MCF 10A (cell line): ENCODE results near the gene EXOC6. TPM values are rescaled to one million over a fixed set of nuclear protein-coding genes. Genes with fewer than 3 reads are reported as not detected.

ENCODE experiments used
- BruUV-seq: library from RNA; stranded (reverse); fragments of 400-500 nt; replicated peaks from 2 replicates; lab custom pipeline; 2021; lab: Mats Ljungman, UMichigan
- CTCF ChIA-PET: fragments of 300-600 bp; sonication (Branson Sonifier 250); formaldehyde crosslinking; extraction: SDS; loops from one replicate; lab custom pipeline; 2021; ENCODE audit warnings: antibody characterized with exemption, inconsistent platforms; lab: Yijun Ruan, JAX
- POLR2A ChIA-PET: fragments of 300-600, 350-650 bp; sonication (Branson Sonifier 250); formaldehyde crosslinking; extraction: SDS; loops from one replicate; lab custom pipeline; 2020; ENCODE audit warnings: antibody characterized with exemption, inconsistent platforms; lab: Yijun Ruan, JAX
- DNase-seq: peaks from one replicate; pipeline ENCODE4 v3.0.0-alpha.2; 2018; ENCODE audit not compliant: unreplicated experiment
- H3K27ac Mint-ChIP-seq: one replicate; pipeline ENCODE4 v1.8.0; 2022; ENCODE audit warnings: mild to moderate bottlenecking, low read depth, mixed read lengths; ENCODE audit not compliant: unreplicated experiment
- H3K27me3 Mint-ChIP-seq: one replicate; pipeline ENCODE4 v1.8.0; 2022; ENCODE audit warnings: mixed read lengths; ENCODE audit not compliant: insufficient read depth, unreplicated experiment
- H3K36me3 Mint-ChIP-seq: one replicate; pipeline ENCODE4 v1.8.0; 2022; ENCODE audit warnings: mild to moderate bottlenecking, moderate library complexity, mixed read lengths; ENCODE audit not compliant: insufficient read depth, unreplicated experiment
- H3K4me1 Mint-ChIP-seq: one replicate; pipeline ENCODE4 v1.8.0; 2022; ENCODE audit warnings: mixed read lengths; ENCODE audit not compliant: insufficient read depth, unreplicated experiment
- H3K4me3 Mint-ChIP-seq: one replicate; pipeline ENCODE4 v1.8.0; 2022; ENCODE audit warnings: mild to moderate bottlenecking, moderate library complexity, mixed read lengths; ENCODE audit not compliant: unreplicated experiment
- H3K9me3 Mint-ChIP-seq: one replicate; pipeline ENCODE4 v1.8.0; 2022; ENCODE audit warnings: mixed read lengths; ENCODE audit not compliant: unreplicated experiment
- intact Hi-C: fragments of 100-400 bp; cut with micrococcal nuclease; formaldehyde crosslinking; loops from 2 replicates; pipeline ENCODE4 v1.14.1; 2022
- total RNA-seq: library from RNA; stranded (reverse); gene quantifications from 2 replicates; pipeline ENCODE4 v1.2.3, GENCODE V29; 2022
- TF ChIP-seq, protein P1 (sequence below): fragments of 200-600 bp; IDR thresholded peaks from one replicate; pipeline ENCODE4 v1.8.0; 2022; ENCODE audit warnings: antibody characterized with exemption, mild to moderate bottlenecking; ENCODE audit not compliant: unreplicated experiment

Gene EXOC6
- total RNA-seq, 1 experiment from 2014 or later, result 6.6 TPM

DNA sequence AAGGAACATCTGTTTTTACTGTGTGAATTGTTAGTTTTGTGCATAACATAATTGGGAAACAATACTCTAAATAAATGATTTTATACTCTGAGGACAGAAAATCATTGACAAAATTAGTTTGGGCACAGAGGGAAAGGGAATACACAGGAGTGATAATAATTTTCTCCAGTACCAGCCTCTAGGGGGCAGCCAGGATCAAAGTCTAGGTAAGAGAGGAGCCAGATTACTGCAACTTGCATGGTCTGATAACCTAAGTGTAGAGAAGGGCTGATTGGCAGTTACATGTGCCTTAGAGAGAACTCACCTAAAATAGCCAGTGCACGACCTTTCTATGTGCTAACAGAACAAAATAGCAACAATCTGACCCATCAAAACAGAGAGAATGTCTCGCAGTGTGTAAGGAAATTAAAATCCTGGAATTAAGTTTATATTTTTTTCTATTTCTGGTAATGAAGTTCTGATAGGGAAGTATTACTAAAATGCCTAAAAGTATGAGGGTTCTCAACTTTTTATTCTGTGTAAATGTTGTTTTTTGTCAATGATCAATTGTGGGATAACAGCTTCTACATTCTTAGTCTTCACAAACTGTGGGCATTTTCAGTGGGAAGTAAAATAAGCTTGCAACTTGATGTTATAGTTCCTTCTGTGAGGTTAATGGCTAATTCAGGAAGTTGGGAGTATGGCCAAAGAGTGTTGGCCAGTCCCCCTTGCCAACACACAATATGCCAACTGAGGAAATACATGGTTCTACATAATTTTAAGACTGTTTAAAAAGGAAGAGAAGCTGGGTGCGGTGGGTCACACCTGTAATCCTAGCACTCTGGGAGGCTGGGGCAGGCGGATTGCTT is 66.4 kb downstream of the EXOC6 start:
- intact Hi-C loops, result no loop called here
- Mint-ChIP-seq H3K4me3 (no peak overlapping the region), H3K27ac (no peak overlapping the region), H3K4me1 (no peaks in the 10 kb centered on the region), H3K27me3 (no peaks in the 10 kb centered on the region), H3K36me3 (no peaks in the 10 kb centered on the region), H3K9me3 (no peaks in the 10 kb centered on the region)
- CTCF ChIA-PET, result interaction anchor here (0.6 to 3.2 kb wide), 19 partner anchors 9 to 596 kb away, joined by 3 to 16 read pairs (median 4); no protein-coding TSS in a partner anchor
- TF ChIP-seq, protein P1, sequence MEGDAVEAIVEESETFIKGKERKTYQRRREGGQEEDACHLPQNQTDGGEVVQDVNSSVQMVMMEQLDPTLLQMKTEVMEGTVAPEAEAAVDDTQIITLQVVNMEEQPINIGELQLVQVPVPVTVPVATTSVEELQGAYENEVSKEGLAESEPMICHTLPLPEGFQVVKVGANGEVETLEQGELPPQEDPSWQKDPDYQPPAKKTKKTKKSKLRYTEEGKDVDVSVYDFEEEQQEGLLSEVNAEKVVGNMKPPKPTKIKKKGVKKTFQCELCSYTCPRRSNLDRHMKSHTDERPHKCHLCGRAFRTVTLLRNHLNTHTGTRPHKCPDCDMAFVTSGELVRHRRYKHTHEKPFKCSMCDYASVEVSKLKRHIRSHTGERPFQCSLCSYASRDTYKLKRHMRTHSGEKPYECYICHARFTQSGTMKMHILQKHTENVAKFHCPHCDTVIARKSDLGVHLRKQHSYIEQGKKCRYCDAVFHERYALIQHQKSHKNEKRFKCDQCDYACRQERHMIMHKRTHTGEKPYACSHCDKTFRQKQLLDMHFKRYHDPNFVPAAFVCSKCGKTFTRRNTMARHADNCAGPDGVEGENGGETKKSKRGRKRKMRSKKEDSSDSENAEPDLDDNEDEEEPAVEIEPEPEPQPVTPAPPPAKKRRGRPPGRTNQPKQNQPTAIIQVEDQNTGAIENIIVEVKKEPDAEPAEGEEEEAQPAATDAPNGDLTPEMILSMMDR, result peak; percentile 52
- no TSS peak for BruUV-seq
- POLR2A ChIA-PET, result interaction anchor here (0.6 kb wide), 1 partner anchor 13 kb away, joined by 4 read pairs; no protein-coding TSS in a partner anchor
- DNase-seq, result peak; percentile 68

DNA sequence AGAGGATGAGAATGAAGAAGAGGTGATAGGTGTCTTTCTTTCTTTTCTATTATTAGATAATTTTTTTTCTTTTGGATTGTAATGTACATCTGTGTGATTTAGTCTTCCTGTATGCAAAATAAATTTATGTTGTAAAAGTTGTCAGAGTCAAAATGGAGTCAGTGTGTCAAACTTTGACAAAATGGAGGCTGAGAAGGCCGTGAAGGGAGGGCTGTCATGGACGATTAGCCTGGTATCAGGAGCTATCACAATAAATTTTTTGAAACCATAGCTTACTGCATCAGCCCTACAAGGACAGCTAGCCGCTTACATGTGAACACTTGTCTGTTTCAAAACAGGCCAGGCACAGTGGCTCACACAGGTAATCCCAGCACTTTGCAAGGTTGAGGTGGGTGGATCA is 67.6 kb downstream of the EXOC6 start:
- no peak overlapping the region for H3K4me3 Mint-ChIP-seq
- H3K27me3 Mint-ChIP-seq, result no peaks in the 10 kb centered on the region
- no peaks in the 10 kb centered on the region for H3K4me1 Mint-ChIP-seq
- intact Hi-C loops, result no loop called here
- TF ChIP-seq, protein P1, result peak; percentile 3
- BruUV-seq, result no TSS peak
- no peak overlapping the region for H3K27ac Mint-ChIP-seq
- H3K36me3 Mint-ChIP-seq, result no peaks in the 10 kb centered on the region
- ChIA-PET POLR2A (no interaction called here), CTCF (interaction anchor here (0.5 to 3.2 kb wide), 12 partner anchors 8 to 221 kb away, joined by 3 to 16 read pairs (median 3); no protein-coding TSS in a partner anchor)
- DNase-seq, result no peak
- no peaks in the 10 kb centered on the region for H3K9me3 Mint-ChIP-seq

DNA sequence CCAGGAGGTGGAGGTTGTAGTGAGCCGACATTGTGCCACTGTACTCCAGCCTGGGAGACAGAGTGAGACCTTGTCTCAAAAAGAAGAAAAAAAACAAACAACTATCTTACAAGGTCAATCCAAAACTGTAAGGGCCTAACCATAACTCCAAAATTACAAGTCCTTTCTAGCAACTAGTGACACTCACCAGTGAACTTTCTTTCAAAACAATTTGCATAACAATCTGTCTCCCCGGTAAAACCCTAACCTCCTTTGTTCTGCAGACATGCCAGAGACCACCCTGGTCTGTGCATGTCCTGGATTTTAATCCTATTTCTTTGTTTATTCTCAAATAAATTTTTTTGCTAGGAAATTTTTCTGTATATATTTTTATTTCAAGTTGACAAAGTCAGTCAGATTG is 68.1 kb downstream of the EXOC6 start:
- POLR2A ChIA-PET, result no interaction called here
- H3K4me3 Mint-ChIP-seq, result no peak overlapping the region

DNA sequence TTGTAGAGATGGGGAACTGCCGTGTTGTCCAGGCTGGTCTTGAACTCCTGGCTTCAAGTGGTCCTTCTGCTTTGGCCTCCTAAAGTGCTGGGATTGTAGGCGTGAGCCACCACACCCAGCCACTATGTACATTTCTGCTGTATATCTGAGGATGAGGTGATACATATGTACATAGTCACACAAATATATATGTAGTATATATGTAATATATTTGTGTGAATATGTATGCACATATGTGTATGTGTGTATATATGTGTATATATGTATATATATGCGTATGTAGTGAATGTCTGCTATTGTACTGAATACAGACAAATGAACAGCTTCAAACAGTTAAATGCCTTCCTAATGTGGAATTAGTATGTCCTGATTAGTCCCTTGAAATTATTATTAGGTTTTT is 70.3 kb downstream of the EXOC6 start:
- POLR2A ChIA-PET, result no interaction called here
- Mint-ChIP-seq H3K36me3 (no peaks in the 10 kb centered on the region), H3K4me3 (no peak overlapping the region), H3K9me3 (no peaks in the 10 kb centered on the region), H3K4me1 (no peaks in the 10 kb centered on the region), H3K27ac (no peak overlapping the region), H3K27me3 (no peaks in the 10 kb centered on the region)
- CTCF ChIA-PET, result interaction anchor here (0.7 to 2.1 kb wide), 2 partner anchors 15 to 33 kb away, joined by 6 read pairs; no protein-coding TSS in a partner anchor
- no peak for DNase-seq
- intact Hi-C loops, result no loop called here
- TF ChIP-seq, protein P1, result no peak
- BruUV-seq, result no TSS peak

More for the DNA sequence above, 68.1 kb downstream of the EXOC6 start:
- no TSS peak for BruUV-seq
- no peak for DNase-seq
- TF ChIP-seq, protein P1, result no peak
- Mint-ChIP-seq H3K4me1 (no peaks in the 10 kb centered on the region), H3K36me3 (no peaks in the 10 kb centered on the region), H3K9me3 (no peaks in the 10 kb centered on the region), H3K27ac (no peak overlapping the region), H3K27me3 (no peaks in the 10 kb centered on the region)
- CTCF ChIA-PET, result interaction anchor here (0.5 to 1.7 kb wide), 6 partner anchors 9 to 164 kb away, joined by 3 to 8 read pairs (median 4); no protein-coding TSS in a partner anchor
- intact Hi-C loops, result no loop called here
